Esophagus squamous epithelium (tissue), 5 donors: ENCODE data around the gene TCERG1L. TPM values are rescaled to one million over a fixed set of nuclear protein-coding genes. Genes with fewer than 3 reads are reported as not detected.

Source experiments
- DNase-seq: peaks from one replicate; lab custom pipeline; 2025; lab: John Stamatoyannopoulos, UW
- H3K27ac ChIP-seq, 4 donors: fragments of 200-600 bp; sonication (generic); one replicate each; pipeline ENCODE4 v1.5.1; 2016 to 2019; ENCODE audit warnings: mild to moderate bottlenecking in 1 of 4
- H3K27me3 ChIP-seq, 4 donors: fragments of 200-600 bp; sonication (generic); 1 replicate in 3 of 4; 2 replicates in 1 of 4; pipeline versions ENCODE4 v1.5.1 to v1.6.0; 2017 to 2021; ENCODE audit warnings: antibody characterized with exemption in 1 of 4
- H3K36me3 ChIP-seq, 3 donors: fragments of 200-600 bp; sonication (generic); one replicate each; pipeline ENCODE4 v1.5.1; 2016 to 2019
- H3K4me1 ChIP-seq, 3 donors: fragments of 200-600 bp; sonication (generic); one replicate each; pipeline ENCODE4 v1.5.1; 2017 to 2019
- H3K4me3 ChIP-seq, 4 donors: fragments of 200-600 bp; sonication (generic); 1 replicate in 3 of 4; 2 replicates in 1 of 4; pipeline ENCODE4 v1.5.1; 2016 to 2019; ENCODE audit warnings: mild to moderate bottlenecking in 2 of 4, moderate library complexity in 1 of 4
- H3K9me3 ChIP-seq, 3 donors: fragments of 200-600 bp; sonication (generic); one replicate each; pipeline ENCODE4 v1.5.1; 2016 to 2019
- POLR2A ChIP-seq, 4 donors: fragments of 450-650 bp; IDR thresholded peaks; one replicate each; pipeline ENCODE4 v1.6.1; 2017; ENCODE audit warnings: antibody characterized with exemption in 4 of 4, mild to moderate bottlenecking in 4 of 4, moderate library complexity in 3 of 4
- WGBS, 2 donors: methylation state at CpG; one replicate each; pipeline ENCODE4 v1.1.5; 2018; 5-methylcytosine and 5-hydroxymethylcytosine counted together
- intact Hi-C: fragments of 100-400 bp; cut with DNase I; formaldehyde crosslinking; loops from one replicate; pipeline ENCODE4 v1.15.0; 2022
- total RNA-seq, 4 donors: library from RNA; depleted of rRNA; stranded (reverse); fragments of >200 nt; gene quantifications; one replicate each; pipeline ENCODE4 v1.1.0, GENCODE V29; 2016
- TF ChIP-seq, protein P1 (sequence below), 6 experiments: fragments of 450-650 bp in 4 of 6; fragments of 200-600 bp in 2 of 6; sonication (generic) in 2 of 6; IDR thresholded peaks; one replicate each; pipeline ENCODE4 v1.5.1; 2016 to 2019; ENCODE audit warnings: antibody characterized with exemption in 6 of 6, mild to moderate bottlenecking in 4 of 6, moderate library complexity in 4 of 6
- donor health status: DM: yes; HTN: yes; CAD: no.

The TCERG1L gene
- total RNA-seq, 4 donors from 2014 or later: 0.12 to 2.9 (median 0.48) TPM

DNA sequence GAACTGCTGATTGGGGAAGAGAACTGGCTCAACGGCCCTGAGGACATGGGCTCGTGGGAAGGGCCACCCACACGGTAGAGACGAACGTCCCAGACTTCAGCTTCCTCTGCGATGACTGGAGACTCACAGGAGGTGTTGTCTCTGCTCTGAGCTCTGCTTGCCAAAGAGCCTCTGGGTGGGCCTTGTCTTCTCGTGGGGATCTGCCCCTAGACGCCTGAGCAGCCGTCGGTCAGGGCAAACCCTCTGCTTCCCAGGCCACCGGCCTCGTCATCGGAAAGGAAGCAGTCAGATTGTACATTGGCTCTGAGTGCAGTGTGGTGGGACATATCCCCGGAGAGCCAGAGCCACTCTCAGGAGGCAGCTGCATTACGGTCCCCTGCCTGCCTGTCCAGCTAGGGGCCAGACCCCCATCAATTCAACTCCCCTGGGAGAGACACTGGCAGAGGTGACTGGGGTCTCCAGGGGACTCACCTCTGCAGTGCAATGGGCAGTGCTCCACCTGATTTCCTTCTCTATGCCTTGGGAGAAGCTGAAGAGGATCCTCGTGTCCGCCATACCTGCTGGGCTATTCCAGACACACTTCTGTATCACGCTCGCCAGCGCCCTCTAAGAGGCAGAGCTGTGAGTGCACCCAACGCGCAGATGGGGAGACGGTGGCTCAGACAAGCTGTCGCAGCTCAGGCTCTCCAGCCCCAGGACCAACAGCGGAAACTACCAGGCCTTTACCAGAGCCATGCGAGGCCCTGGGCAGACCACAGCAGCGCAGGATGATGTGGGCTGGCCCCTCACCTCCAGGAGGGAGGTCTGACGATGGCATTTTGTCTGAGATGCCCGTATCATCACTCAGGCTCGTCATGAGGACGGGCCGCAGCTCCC is 227.4 kb downstream of the TCERG1L start:
- Histone ChIP-seq H3K4me3 (no peak overlapping the region), H3K4me1 (no peaks in the 10 kb centered on the region), H3K9me3 (no peaks in the 10 kb centered on the region), H3K27ac (no peak overlapping the region), H3K36me3 (no peaks in the 10 kb centered on the region), H3K27me3 (peaks cover 0 to 48% (median 0%) of the 10 kb centered on the region in 4 donors)
- DNase-seq: no peak
- 61 to 70% methylated on average over 7 to 14 of the region's 32 CpGs for WGBS, 2 donors
- intact Hi-C loops: no loop called here
- TF ChIP-seq, protein P1, sequence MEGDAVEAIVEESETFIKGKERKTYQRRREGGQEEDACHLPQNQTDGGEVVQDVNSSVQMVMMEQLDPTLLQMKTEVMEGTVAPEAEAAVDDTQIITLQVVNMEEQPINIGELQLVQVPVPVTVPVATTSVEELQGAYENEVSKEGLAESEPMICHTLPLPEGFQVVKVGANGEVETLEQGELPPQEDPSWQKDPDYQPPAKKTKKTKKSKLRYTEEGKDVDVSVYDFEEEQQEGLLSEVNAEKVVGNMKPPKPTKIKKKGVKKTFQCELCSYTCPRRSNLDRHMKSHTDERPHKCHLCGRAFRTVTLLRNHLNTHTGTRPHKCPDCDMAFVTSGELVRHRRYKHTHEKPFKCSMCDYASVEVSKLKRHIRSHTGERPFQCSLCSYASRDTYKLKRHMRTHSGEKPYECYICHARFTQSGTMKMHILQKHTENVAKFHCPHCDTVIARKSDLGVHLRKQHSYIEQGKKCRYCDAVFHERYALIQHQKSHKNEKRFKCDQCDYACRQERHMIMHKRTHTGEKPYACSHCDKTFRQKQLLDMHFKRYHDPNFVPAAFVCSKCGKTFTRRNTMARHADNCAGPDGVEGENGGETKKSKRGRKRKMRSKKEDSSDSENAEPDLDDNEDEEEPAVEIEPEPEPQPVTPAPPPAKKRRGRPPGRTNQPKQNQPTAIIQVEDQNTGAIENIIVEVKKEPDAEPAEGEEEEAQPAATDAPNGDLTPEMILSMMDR (IDR thresholded peaks at IDR 0.05): peak in 1 of 6 experiments; percentile 25
- TF ChIP-seq POLR2A (IDR thresholded peaks at IDR 0.05): no peak

DNA sequence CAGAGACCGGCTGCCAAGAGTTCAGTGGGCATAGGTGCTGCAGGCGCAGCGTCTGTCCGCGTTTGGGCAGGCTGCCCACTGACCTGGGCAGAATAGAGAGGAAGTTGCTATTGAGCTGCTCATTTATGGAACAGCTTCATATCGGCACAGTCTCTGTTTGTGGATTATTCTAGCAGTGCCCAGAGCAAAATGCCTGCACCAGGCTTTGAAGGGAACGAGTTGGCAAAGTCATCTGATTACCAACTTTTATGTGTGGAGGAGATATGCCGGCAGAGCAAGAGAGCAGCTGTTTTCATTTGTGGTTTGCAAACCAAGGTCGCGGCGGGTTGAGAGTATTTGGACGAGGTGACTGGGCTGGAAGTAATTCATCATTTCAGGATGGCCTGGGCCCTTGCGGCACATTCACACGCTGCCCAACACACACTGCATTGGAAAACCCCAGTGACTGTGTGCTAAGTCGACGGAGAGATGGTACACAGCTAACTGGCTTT is 228.5 kb downstream of the TCERG1L start:
- WGBS, 2 donors: 59 to 62% methylated on average over 9 to 11 of the region's 16 CpGs
- H3K4me1 ChIP-seq: no peaks in the 10 kb centered on the region
- no peak for TF ChIP-seq POLR2A (IDR thresholded peaks at IDR 0.05)
- TF ChIP-seq, protein P1 (IDR thresholded peaks at IDR 0.05): no peak
- peaks cover 0 to 37% (median 0%) of the 10 kb centered on the region in 4 donors for H3K27me3 ChIP-seq
- H3K9me3 ChIP-seq: no peaks in the 10 kb centered on the region
- DNase-seq: no peak
- H3K36me3 ChIP-seq: no peaks in the 10 kb centered on the region
- no peak overlapping the region for H3K4me3 ChIP-seq
- intact Hi-C loops: no loop called here
- H3K27ac ChIP-seq: no peak overlapping the region

DNA sequence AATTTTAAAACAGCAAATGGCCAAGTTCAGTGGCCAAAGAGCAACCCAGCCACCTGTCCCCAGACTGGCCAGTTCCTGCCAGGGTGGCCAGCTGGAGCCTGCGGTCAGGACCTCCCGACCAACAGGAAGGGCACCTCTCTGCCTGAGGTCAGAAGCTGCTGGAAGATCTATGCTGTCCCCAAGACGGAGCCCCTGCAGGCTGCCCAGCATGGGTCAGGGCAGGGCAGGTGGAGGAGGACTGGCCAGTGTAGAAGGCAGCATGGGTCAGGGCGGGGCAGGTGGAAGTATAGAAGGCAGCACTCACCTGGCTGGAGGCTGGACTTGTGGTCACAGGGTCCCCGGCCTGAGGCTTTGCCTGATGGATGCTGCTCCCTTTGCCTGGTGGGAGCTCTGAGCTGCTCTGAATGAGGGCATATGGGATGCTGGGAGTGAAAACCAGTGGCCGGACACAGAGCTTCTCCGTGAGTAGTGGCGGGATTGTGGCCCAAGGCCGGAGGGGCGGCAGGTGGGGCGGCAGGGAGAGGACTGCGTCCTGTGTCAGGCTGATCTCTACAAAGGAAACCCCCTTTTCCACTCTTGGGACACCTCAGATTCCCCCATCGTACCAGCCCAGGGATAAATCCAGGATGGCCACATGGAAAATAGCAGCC is 229.2 kb downstream of the TCERG1L start:
- no peak overlapping the region for H3K4me3 ChIP-seq
- DNase-seq: no peak
- no peaks in the 10 kb centered on the region for H3K4me1 ChIP-seq
- no peaks in the 10 kb centered on the region for H3K9me3 ChIP-seq
- whole genome bisulfite sequencing, 2 donors: 89 to 94% methylated on average over 6 to 10 of the region's 13 CpGs
- H3K27ac ChIP-seq: no peak overlapping the region
- H3K36me3 ChIP-seq: no peaks in the 10 kb centered on the region
- H3K27me3 ChIP-seq: peaks cover 0 to 30% (median 0%) of the 10 kb centered on the region in 4 donors
- intact Hi-C loops: no loop called here
- TF ChIP-seq, protein P1 (IDR thresholded peaks at IDR 0.05): no peak
- no peak for TF ChIP-seq POLR2A (IDR thresholded peaks at IDR 0.05)

DNA sequence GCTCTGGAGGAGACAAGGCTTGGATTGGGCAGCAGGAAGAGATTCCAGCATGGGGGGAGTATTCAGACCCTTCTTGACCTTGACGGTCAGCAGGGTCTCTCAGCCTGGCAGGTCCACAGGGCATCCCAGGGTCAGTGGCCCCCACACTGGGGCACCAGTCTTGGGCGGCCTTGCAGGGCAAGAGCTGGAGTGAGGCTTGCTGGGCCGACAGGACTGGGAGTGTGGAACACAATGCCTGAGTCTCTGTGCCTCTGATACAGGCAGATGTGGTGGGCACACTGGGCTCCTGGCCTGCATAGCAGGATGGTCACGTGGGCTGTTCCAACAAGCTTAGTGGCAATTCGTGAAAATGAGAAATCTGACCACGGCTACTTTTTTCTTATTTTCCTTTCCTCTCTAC is 229.7 kb downstream of the TCERG1L start:
- no peak overlapping the region for H3K27ac ChIP-seq
- no peak for DNase-seq
- H3K36me3 ChIP-seq: no peaks in the 10 kb centered on the region
- H3K27me3 ChIP-seq: peaks cover 0 to 27% (median 0%) of the 10 kb centered on the region in 4 donors
- intact Hi-C loops: no loop called here
- H3K4me1 ChIP-seq: no peaks in the 10 kb centered on the region
- TF ChIP-seq POLR2A (IDR thresholded peaks at IDR 0.05): no peak
- TF ChIP-seq, protein P1 (IDR thresholded peaks at IDR 0.05): no peak
- no peaks in the 10 kb centered on the region for H3K9me3 ChIP-seq
- WGBS, 2 donors: 84 to 88% methylated on average over 5 of the region's 6 CpGs
- H3K4me3 ChIP-seq: no peak overlapping the region

DNA sequence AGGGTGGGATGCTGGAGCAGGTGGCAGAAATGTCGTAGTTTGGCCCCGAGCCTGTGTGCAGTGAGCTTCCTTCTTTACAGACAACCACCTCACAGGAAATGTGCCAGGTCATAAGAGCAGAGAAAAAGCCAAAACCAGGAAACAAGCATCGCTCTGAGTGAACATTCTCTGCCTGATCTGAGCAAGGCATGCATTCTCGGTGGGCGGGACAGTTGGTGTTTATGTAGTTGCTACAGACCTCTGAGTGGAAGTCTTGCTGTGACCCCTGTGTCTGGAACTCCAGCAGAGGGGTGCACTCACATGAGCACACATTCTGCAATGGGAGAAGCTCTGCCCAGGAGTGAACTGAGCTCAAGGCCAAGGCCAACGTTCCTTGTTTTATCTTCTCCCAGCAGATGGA is 230.1 kb downstream of the TCERG1L start:
- 3 to 47% methylated on average over 4 to 5 of the region's 6 CpGs for WGBS, 2 donors
- TF ChIP-seq, protein P1 (IDR thresholded peaks at IDR 0.05): no peak
- TF ChIP-seq POLR2A (IDR thresholded peaks at IDR 0.05): no peak
- no peaks in the 10 kb centered on the region for H3K36me3 ChIP-seq

More for the DNA sequence above, 230.1 kb downstream of the TCERG1L start:
- H3K4me3 ChIP-seq: no peak overlapping the region
- peaks cover 0 to 23% (median 0%) of the 10 kb centered on the region in 4 donors for H3K27me3 ChIP-seq
- no peaks in the 10 kb centered on the region for H3K4me1 ChIP-seq
- DNase-seq: no peak
- no peaks in the 10 kb centered on the region for H3K9me3 ChIP-seq
- H3K27ac ChIP-seq: no peak overlapping the region
- intact Hi-C loops: no loop called here
